H1 (cell line): Measurements from ENCODE around the gene CCNYL1. TPM values are rescaled to one million over a fixed set of nuclear protein-coding genes. Genes with fewer than 3 reads are reported as not detected.

Experiments
- EGR1 ChIP-seq: IDR thresholded peaks from 2 replicates; pipeline ENCODE4 v1.6.1; 2011; ENCODE audit warnings: low read depth, low read length, borderline replicate concordance
- POLR2A ChIP-seq, 2 experiments: IDR thresholded peaks; 1 replicate in 1 of 2; 2 replicates in 1 of 2; pipeline ENCODE4 v1.6.1; 2011; ENCODE audit warnings: low read depth in 2 of 2, low read length in 2 of 2, mild to moderate bottlenecking in 2 of 2; ENCODE audit errors: control extremely low read depth in 1 of 2
- SIX5 ChIP-seq: IDR thresholded peaks from 2 replicates; pipeline ENCODE4 v1.6.1; 2011; ENCODE audit warnings: mild to moderate bottlenecking, low read depth, low read length
- SP4 ChIP-seq: IDR thresholded peaks from 2 replicates; pipeline ENCODE4 v1.6.1; 2012; ENCODE audit warnings: low read length, inconsistent platforms
- TAF7 ChIP-seq: optimal IDR thresholded peaks from 2 replicates; pipeline ENCODE3; 2011; ENCODE audit warnings: low read depth, mild to moderate bottlenecking, inconsistent platforms, low read length, moderate library complexity, borderline replicate concordance
- polyA plus RNA-seq, 7 experiments: library from polyadenylated mRNA; depleted of rRNA in 3 of 7; stranded (reverse) in 5 of 7; unstranded in 2 of 7; fragments of >200 nt in 5 of 7; fragments of 200-250 nt in 2 of 7; gene quantifications; 1 replicate in 5 of 7; 2 replicates in 1 of 7; 4 replicates in 1 of 7; pipeline versions ENCODE4 v1.2.1 to v1.2.3, GENCODE V29; 2011 to 2013; ENCODE audit warnings: missing spikeins in 2 of 7, mixed read lengths in 2 of 7
- total RNA-seq: library from RNA; stranded (reverse); fragmentation: NEBNext Ultra II Directional; extraction: Animal tissue kit (Norgen Biotek cat#: 25700); gene quantifications from 2 replicates; pipeline ENCODE4 v1.2.1, GENCODE V29; 2021
- TF ChIP-seq, protein P1 (sequence below): fragments of 300-600 bp; sonication (generic); IDR thresholded peaks from 2 replicates; pipeline ENCODE4 v1.7.1; 2012; ENCODE audit warnings: low read length, moderate library complexity, mild to moderate bottlenecking, inconsistent platforms; ENCODE audit not compliant: insufficient replicate concordance

The CCNYL1 gene
- total and polyA plus RNA-seq, 2 of the 8 experiments (the other 6 are each of a cell fraction or from before 2014, with no cell fraction given): 13.3 to 35.4 TPM

- TF ChIP-seq, protein P1, sequence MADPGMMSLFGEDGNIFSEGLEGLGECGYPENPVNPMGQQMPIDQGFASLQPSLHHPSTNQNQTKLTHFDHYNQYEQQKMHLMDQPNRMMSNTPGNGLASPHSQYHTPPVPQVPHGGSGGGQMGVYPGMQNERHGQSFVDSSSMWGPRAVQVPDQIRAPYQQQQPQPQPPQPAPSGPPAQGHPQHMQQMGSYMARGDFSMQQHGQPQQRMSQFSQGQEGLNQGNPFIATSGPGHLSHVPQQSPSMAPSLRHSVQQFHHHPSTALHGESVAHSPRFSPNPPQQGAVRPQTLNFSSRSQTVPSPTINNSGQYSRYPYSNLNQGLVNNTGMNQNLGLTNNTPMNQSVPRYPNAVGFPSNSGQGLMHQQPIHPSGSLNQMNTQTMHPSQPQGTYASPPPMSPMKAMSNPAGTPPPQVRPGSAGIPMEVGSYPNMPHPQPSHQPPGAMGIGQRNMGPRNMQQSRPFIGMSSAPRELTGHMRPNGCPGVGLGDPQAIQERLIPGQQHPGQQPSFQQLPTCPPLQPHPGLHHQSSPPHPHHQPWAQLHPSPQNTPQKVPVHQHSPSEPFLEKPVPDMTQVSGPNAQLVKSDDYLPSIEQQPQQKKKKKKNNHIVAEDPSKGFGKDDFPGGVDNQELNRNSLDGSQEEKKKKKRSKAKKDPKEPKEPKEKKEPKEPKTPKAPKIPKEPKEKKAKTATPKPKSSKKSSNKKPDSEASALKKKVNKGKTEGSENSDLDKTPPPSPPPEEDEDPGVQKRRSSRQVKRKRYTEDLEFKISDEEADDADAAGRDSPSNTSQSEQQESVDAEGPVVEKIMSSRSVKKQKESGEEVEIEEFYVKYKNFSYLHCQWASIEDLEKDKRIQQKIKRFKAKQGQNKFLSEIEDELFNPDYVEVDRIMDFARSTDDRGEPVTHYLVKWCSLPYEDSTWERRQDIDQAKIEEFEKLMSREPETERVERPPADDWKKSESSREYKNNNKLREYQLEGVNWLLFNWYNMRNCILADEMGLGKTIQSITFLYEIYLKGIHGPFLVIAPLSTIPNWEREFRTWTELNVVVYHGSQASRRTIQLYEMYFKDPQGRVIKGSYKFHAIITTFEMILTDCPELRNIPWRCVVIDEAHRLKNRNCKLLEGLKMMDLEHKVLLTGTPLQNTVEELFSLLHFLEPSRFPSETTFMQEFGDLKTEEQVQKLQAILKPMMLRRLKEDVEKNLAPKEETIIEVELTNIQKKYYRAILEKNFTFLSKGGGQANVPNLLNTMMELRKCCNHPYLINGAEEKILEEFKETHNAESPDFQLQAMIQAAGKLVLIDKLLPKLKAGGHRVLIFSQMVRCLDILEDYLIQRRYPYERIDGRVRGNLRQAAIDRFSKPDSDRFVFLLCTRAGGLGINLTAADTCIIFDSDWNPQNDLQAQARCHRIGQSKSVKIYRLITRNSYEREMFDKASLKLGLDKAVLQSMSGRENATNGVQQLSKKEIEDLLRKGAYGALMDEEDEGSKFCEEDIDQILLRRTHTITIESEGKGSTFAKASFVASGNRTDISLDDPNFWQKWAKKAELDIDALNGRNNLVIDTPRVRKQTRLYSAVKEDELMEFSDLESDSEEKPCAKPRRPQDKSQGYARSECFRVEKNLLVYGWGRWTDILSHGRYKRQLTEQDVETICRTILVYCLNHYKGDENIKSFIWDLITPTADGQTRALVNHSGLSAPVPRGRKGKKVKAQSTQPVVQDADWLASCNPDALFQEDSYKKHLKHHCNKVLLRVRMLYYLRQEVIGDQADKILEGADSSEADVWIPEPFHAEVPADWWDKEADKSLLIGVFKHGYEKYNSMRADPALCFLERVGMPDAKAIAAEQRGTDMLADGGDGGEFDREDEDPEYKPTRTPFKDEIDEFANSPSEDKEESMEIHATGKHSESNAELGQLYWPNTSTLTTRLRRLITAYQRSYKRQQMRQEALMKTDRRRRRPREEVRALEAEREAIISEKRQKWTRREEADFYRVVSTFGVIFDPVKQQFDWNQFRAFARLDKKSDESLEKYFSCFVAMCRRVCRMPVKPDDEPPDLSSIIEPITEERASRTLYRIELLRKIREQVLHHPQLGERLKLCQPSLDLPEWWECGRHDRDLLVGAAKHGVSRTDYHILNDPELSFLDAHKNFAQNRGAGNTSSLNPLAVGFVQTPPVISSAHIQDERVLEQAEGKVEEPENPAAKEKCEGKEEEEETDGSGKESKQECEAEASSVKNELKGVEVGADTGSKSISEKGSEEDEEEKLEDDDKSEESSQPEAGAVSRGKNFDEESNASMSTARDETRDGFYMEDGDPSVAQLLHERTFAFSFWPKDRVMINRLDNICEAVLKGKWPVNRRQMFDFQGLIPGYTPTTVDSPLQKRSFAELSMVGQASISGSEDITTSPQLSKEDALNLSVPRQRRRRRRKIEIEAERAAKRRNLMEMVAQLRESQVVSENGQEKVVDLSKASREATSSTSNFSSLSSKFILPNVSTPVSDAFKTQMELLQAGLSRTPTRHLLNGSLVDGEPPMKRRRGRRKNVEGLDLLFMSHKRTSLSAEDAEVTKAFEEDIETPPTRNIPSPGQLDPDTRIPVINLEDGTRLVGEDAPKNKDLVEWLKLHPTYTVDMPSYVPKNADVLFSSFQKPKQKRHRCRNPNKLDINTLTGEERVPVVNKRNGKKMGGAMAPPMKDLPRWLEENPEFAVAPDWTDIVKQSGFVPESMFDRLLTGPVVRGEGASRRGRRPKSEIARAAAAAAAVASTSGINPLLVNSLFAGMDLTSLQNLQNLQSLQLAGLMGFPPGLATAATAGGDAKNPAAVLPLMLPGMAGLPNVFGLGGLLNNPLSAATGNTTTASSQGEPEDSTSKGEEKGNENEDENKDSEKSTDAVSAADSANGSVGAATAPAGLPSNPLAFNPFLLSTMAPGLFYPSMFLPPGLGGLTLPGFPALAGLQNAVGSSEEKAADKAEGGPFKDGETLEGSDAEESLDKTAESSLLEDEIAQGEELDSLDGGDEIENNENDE: no peak
- TF ChIP-seq EGR1 (no peak; the same call in 1 of the 2 replicates), POLR2A (IDR thresholded peaks at IDR 0.05; ENCODE audit: control extremely low read depth in 1 of 2, low read depth in 2 of 2, low read length in 2 of 2) (peak; percentile 97 to 99), SIX5 (no peak), TAF7 (peak; percentile 89), SP4 (no peak)
These were observed at the start of gene CCNYL1 (continued) for GRCh38 chr2:207710814-207711740.
